AG10803 (cell line): Measurements from ENCODE around the gene ZRANB1.
A peak's percentile ranks its signal among the peaks of the same experiment; 100 is the strongest.

Experiments used
- DNase-seq: peaks from one replicate; pipeline ENCODE4 v3.0.0; 2010; ENCODE audit warnings: low read depth
- H3K4me3 ChIP-seq: 2 replicates; pipeline ENCODE4 v1.5.1; 2011; ENCODE audit warnings: mild to moderate bottlenecking, low read length, control low read depth
- TF ChIP-seq, protein P1 (sequence below): conservative IDR thresholded peaks from 2 replicates; pipeline ENCODE4 v1.5.1; 2011; ENCODE audit warnings: mild to moderate bottlenecking, low read length, control low read depth, inconsistent platforms

ZRANB1 gene

DNA sequence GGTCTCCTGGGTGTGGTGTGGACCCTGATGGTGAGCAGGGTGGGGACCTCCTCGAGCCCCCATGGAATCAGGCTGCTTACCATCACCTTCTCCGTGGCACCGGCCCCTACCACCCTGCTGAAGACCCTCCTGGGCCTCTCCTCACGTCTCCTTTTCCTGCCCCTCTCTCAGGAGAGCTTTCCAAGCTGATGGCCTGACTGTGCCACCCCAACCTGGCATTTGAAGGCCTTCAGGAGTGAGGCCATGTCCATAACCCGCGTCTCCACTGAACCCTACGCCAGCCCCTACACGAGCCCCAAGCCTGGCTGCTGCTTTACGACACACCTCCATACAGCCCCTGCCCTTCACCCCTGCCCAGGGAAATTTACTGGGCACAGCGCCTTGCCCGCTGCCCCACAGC is 55.4 kb downstream of the ZRANB1 start:
- no peak overlapping the region for H3K4me3 ChIP-seq
- TF ChIP-seq, protein P1, sequence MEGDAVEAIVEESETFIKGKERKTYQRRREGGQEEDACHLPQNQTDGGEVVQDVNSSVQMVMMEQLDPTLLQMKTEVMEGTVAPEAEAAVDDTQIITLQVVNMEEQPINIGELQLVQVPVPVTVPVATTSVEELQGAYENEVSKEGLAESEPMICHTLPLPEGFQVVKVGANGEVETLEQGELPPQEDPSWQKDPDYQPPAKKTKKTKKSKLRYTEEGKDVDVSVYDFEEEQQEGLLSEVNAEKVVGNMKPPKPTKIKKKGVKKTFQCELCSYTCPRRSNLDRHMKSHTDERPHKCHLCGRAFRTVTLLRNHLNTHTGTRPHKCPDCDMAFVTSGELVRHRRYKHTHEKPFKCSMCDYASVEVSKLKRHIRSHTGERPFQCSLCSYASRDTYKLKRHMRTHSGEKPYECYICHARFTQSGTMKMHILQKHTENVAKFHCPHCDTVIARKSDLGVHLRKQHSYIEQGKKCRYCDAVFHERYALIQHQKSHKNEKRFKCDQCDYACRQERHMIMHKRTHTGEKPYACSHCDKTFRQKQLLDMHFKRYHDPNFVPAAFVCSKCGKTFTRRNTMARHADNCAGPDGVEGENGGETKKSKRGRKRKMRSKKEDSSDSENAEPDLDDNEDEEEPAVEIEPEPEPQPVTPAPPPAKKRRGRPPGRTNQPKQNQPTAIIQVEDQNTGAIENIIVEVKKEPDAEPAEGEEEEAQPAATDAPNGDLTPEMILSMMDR = no peak
- no peak for DNase-seq

DNA sequence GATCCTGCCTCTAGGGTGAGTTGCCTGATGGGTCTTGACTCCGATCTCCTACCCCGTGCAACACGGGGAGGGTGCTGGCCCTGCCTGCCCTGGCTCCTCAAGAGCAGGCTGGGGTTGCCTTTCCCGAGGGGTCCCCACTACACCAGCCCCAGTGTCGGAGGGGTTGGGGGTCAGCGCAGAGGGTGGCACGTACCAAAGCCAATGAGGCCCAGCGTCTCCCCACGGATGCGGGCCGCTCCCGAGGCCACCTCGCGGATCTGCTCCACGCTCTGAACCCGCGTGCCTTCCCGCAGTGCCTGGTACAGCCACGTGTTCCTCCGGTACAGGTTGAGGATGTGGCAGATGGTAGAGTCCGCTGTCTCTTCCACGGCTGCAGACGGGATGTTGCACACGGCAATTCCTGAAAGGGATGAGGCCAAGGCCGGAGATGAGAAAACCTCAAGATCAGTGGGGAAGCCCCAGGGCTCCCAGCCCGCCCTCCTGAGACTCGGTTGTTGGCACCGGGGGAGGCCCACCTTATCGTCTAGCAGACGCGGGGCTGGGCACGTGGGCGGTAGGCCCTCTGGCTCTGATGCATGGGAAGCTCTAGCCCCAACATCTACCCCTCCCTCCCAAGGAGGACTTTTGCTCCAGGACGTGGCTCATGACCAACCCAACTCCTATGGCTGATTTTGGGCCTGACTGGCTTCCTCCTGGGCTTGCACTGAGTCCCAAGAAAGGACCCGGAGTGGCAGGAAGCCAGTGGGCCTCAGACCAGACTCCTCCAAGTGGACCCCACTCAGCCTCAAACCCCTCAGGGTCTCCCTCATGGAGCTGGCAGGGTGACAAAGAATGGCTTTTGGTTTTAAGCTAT is 56.1 kb downstream of the ZRANB1 start:
- no peak for DNase-seq
- TF ChIP-seq, protein P1 = no peak
- no peak overlapping the region for H3K4me3 ChIP-seq

DNA sequence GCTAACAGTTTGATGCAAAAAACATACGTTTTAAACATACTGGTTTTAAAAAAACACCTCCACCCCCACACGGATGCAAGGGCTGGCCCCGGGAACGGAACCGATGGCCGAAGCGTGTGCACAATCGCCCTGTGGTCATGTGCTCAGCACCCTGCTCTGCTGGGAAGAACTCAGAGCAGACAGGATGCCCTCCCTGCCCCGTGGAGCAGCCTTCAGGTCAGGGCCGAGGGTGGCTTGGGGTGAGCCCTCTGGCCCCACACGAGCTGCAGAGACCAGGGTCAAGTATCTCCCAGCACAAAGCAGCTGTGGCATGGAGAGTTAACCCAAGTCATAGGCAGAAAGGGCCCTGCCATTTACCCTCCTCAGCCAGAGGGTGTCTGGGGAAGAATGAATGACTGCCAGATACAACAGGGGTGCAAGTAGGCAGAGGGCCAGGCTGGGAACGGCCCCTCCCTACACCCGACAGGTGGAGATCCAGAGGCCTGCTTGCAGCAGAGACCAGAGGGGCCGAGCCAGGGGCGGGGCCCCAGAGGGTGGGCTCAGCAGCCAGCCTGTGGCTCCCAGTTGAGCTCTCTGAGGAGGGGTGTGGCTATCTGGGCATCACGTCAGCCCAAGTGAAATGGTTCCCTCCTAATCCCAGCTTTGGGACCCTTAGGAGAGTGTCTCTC is 56.8 kb downstream of the ZRANB1 start:
- no peak for DNase-seq
- TF ChIP-seq, protein P1 = no peak

DNA sequence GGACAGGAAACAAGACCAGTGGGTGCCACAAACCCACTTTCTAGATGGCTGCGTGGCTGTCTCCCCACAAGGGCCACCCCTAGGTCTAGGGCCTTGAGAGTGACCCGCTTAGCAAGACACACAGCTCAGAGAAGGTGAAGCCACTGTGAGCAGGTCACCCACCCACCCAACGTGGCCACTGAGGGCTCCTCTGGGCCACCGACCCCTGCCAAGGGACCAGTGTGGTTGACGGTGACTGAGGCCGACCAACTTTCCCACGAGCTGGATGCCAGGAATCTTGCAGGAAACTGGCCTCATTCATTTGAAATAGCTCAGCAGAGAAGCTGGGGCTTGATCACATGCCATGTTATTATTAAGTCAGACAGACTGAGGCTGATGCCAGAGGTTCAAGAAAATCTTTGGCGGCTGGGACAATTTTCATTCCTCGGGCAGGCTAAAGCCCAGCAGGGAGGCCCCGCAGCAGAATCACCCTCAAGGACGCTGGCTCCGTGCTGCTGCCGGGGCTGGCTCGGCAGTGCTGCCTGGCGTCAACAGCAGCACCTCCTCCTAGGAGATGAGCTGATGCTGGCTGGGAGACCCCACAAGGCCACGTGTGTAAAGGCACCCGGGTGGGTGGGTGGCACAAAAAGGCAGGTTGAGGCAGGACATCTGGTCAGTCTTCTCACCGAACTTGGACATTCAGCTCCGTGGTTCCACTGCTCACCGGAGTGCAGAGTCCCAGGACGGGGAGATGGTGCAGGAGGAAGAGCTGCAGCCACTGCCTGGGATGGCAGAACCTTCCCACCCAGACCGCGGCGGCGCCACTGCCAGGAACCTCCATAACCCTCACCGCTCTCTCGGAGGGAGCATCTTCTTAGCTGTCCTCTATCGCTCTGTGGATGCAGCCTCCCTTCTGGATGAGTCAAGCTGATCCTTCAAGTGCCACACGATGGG is 57.8 kb downstream of the ZRANB1 start:
- TF ChIP-seq, protein P1 = no peak
- DNase-seq = peak; percentile 97
- H3K4me3 ChIP-seq = no peak overlapping the region

More for the DNA sequence above, 56.8 kb downstream of the ZRANB1 start:
- no peak overlapping the region for H3K4me3 ChIP-seq

DNA sequence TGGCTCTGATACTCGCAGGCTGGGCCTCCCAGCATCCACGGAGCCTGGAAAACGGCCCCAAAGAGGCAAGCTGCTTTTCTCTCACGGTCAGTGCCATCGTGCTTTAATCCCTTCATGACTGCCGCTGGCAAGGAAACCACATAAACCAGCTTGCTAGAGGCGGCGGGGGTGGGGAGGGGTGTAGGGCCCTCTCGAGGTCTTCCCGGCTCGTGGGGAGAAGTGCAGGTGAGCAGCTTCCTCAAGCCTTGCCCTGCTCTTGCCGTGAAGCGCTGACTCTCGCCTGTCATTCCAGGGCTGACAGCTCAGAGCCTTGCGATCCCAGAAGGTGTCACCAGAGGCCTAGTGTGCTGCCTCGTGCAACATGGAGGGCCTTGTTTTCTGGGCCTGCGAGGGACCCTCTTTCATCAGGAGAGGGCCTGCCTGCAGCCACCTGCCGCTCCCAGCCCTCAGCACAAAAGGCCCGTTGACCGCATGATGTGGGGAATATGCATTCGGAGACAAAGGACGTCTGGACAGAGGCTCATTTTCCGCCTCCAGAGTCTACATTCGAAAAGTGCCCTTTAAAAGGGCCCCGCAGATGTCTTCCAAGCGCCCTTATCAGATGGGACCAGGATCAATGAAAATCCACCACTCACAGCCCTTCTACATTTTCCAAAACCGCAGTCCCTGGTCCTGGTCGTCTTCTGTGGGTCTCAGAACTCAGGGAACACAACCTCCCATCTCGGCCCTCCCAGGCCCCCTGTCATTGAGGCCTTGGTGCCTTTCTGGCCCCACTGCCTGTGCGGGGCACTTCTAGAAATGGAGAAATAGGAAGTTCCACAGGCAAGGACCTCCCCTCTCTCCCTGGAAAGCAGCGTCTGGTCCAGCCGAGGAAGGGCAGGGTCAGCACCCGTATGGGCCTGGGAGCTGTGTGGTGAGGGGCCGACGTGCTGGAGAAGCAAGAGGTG is 58.7 kb downstream of the ZRANB1 start:
- no peak overlapping the region for H3K4me3 ChIP-seq
- no peak for DNase-seq
- TF ChIP-seq, protein P1 = peak; percentile 17; the same call in 1 of the 2 replicates
